GM23248 (cell line): ENCODE measurements around the gene CERKL. TPM values are rescaled to one million over a fixed set of nuclear protein-coding genes. Genes with fewer than 3 reads are reported as not detected.

ENCODE experiments used
- DNase-seq: peaks from one replicate; pipeline ENCODE4 v3.0.0-alpha.2; 2015
- H2AFZ ChIP-seq: fragments of 200-600 bp; sonication (generic); 2 replicates; pipeline ENCODE4 v1.6.1; 2016; ENCODE audit warnings: antibody characterized with exemption
- H3F3A ChIP-seq: fragments of 200-600 bp; sonication (generic); 2 replicates; pipeline ENCODE4 v1.6.1; 2016; ENCODE audit warnings: mild to moderate bottlenecking, antibody characterized with exemption, mixed run types; ENCODE audit not compliant: insufficient read depth
- H3K27ac ChIP-seq: fragments of 200-600 bp; sonication (generic); 2 replicates; pipeline ENCODE4 v1.5.1; 2016; ENCODE audit warnings: mild to moderate bottlenecking
- H3K27me3 ChIP-seq: fragments of 200-600 bp; sonication (generic); replicated peaks from 2 replicates; pipeline ENCODE4 v1.6.1; 2016; ENCODE audit warnings: mild to moderate bottlenecking; ENCODE audit not compliant: insufficient read depth
- H3K36me3 ChIP-seq: fragments of 200-600 bp; sonication (generic); 2 replicates; pipeline ENCODE4 v1.6.1; 2016; ENCODE audit warnings: low read depth, mild to moderate bottlenecking
- H3K4me1 ChIP-seq: fragments of 200-600 bp; sonication (generic); 2 replicates; pipeline ENCODE4 v1.6.1; 2016; ENCODE audit warnings: mild to moderate bottlenecking; ENCODE audit not compliant: insufficient read depth
- H3K4me2 ChIP-seq: fragments of 200-600 bp; sonication (generic); one replicate; pipeline ENCODE4 v1.6.1; 2016; ENCODE audit warnings: mild to moderate bottlenecking; ENCODE audit not compliant: unreplicated experiment
- H3K4me3 ChIP-seq: fragments of 200-600 bp; sonication (generic); 2 replicates; pipeline ENCODE4 v1.5.1; 2016; ENCODE audit warnings: mild to moderate bottlenecking
- H3K79me2 ChIP-seq: fragments of 200-600 bp; sonication (generic); 2 replicates; pipeline ENCODE4 v1.6.1; 2016; ENCODE audit warnings: mild to moderate bottlenecking; ENCODE audit not compliant: insufficient read depth
- H3K9ac ChIP-seq: fragments of 200-600 bp; sonication (generic); 2 replicates; pipeline ENCODE4 v1.6.1; 2016; ENCODE audit warnings: mild to moderate bottlenecking
- H3K9me2 ChIP-seq: fragments of 200-600 bp; sonication (generic); 2 replicates; pipeline ENCODE4 v1.6.1; 2016; ENCODE audit warnings: mixed run types, mild to moderate bottlenecking, moderate library complexity; ENCODE audit not compliant: insufficient read depth
- H3K9me3 ChIP-seq: fragments of 200-600 bp; sonication (generic); one replicate; pipeline ENCODE4 v1.6.1; 2017; ENCODE audit warnings: low read depth
- H4K20me1 ChIP-seq: fragments of 200-600 bp; sonication (generic); 2 replicates; pipeline ENCODE4 v1.6.0; 2016; ENCODE audit not compliant: insufficient read depth
- EZH2 ChIP-seq: fragments of 200-600 bp; sonication (generic); IDR thresholded peaks from 2 replicates; pipeline ENCODE4 v1.6.1; 2018; ENCODE audit warnings: antibody characterized with exemption, mild to moderate bottlenecking; ENCODE audit not compliant: insufficient read depth, poor library complexity, severe bottlenecking
- EZH2phosphoT487 ChIP-seq: fragments of 200-600 bp; sonication (generic); IDR thresholded peaks from 2 replicates; pipeline ENCODE4 v1.6.1; 2018; ENCODE audit warnings: antibody characterized with exemption, moderate library complexity, mild to moderate bottlenecking, low read depth; ENCODE audit not compliant: insufficient read depth
- WGBS, 2 experiments: methylation state at CpG; one replicate each; pipeline ENCODE4 v1.1.6; 2015 to 2017; ENCODE audit warnings: low lambda C conversion rate in 2 of 2, low coverage in 1 of 2; ENCODE audit errors: missing lambda C conversion rate in 2 of 2; 5-methylcytosine and 5-hydroxymethylcytosine counted together
- in situ Hi-C: fragments of 300-500 bp; cut with MboI; formaldehyde crosslinking; loops from 2 replicates; pipeline ENCODE4 v1.15.0; 2020
- polyA plus RNA-seq: library from polyadenylated mRNA; unstranded; fragments of >200 nt; fragmentation: Nextera tagmentation; extraction: Ambion mirVana; gene quantifications from 2 replicates; pipeline ENCODE4 v1.2.1, GENCODE V29; 2016
- total RNA-seq: library from RNA; depleted of rRNA; stranded (reverse); fragments of >200 nt; shearing (Covaris generic); gene quantifications from 2 replicates; pipeline ENCODE4 v1.2.3, GENCODE V29; 2014

CERKL gene
- total and polyA plus RNA-seq, 2 experiments from 2014 or later: 5.2 TPM; not detected in 1

DNA sequence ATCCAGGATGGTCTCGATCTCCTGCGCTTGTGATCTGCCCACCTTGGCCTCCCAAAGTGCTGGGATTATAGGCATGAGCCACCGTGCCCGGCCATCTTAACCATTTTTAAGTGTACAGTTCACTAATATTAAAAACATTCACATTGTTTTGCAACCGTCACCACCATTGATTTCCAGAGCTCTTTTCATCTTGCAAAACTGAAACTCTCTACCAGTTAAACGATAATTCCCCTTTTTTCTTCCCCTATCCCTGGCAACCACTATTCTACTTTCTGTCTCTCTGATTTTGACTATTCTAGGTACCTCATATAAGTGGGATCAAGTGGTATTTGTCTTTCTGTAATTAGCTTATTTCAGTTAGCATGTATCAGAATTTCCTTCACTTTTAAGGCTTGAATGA is 40.2 kb upstream of the CERKL start:
- TF ChIP-seq EZH2phosphoT487 (no peak), EZH2 (no peak)
- Histone ChIP-seq H3K9me3 (no peaks in the 10 kb centered on the region), H3K4me1 (no peaks in the 10 kb centered on the region), H3K4me2 (no peak overlapping the region), H4K20me1 (no peaks in the 10 kb centered on the region), H3K4me3 (no peak overlapping the region), H3K36me3 (no peaks in the 10 kb centered on the region), H3K9me2 (no peaks in the 10 kb centered on the region; the same call in 1 of the 2 replicates), H3K79me2 (no peaks in the 10 kb centered on the region), H2AFZ (no peak overlapping the region), H3K27ac (no peak overlapping the region), H3K9ac (no peak overlapping the region), H3K27me3 (peaks cover 14% of the 10 kb centered on the region), H3F3A (no peaks in the 10 kb centered on the region)
- in situ Hi-C loops: no loop called here
- WGBS, 2 experiments: 49 to 56% methylated on average over 6 of the region's 6 CpGs
- DNase-seq: no peak

DNA sequence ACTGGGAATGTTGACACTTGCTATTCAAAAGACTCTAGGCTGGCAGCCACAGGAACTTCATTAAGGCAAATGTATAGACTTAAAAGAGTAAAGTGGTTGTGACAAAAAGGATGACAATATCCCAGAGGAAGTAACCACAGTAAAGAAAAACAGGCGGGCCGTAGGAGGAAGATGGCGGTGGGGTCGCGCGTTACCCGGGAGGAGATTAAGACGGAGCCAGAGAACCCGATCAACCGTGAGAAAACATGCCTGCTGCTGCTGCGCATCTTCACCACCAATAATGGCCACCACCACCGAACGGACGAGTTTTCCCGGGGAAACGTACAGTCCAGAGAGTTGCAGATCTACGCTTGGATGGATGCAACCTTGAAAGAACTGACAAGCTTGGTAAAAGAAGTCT is 37.4 kb upstream of the CERKL start:
- Histone ChIP-seq H3F3A (no peaks in the 10 kb centered on the region), H3K4me3 (no peak overlapping the region), H3K79me2 (no peaks in the 10 kb centered on the region), H3K27ac (no peak overlapping the region), H3K27me3 (peaks cover 27% of the 10 kb centered on the region), H3K4me1 (no peaks in the 10 kb centered on the region), H3K9ac (no peak overlapping the region), H3K9me3 (no peaks in the 10 kb centered on the region), H4K20me1 (no peaks in the 10 kb centered on the region), H3K4me2 (no peak overlapping the region), H3K36me3 (no peaks in the 10 kb centered on the region), H3K9me2 (no peaks in the 10 kb centered on the region; the same call in 1 of the 2 replicates), H2AFZ (no peak overlapping the region)
- TF ChIP-seq EZH2phosphoT487: no peak
- TF ChIP-seq EZH2: no peak
- in situ Hi-C loops: no loop called here
- no peak for DNase-seq
- 90 to 92% methylated on average over 17 of the region's 17 CpGs for WGBS, 2 experiments

DNA sequence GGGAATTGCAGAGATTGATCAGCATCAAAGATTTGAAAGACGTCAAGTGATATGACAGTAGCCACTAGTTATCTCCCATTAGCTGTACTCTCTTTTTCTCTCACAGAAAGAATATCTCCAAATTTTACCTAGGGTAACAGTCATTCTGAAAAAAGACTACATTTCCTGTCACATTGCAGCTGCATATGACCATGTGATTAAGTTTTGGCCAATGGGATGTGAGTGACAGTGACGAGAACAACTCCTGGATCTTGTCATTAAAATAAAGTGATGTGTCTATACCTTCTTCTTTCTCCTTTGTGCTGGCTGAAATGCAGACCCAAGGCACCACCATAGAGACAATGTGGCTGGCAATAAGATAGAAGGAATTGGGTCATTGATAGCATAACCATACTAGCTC is 34.0 kb upstream of the CERKL start:
- no peak for DNase-seq
- Histone ChIP-seq H3K4me2 (no peak overlapping the region), H3K9me3 (no peaks in the 10 kb centered on the region), H2AFZ (no peak overlapping the region), H3K4me1 (no peaks in the 10 kb centered on the region), H3K9ac (no peak overlapping the region), H3K36me3 (no peaks in the 10 kb centered on the region), H4K20me1 (no peaks in the 10 kb centered on the region), H3K79me2 (no peaks in the 10 kb centered on the region), H3K27ac (no peak overlapping the region), H3K27me3 (peaks cover 49% of the 10 kb centered on the region), H3K4me3 (no peak overlapping the region), H3F3A (no peaks in the 10 kb centered on the region), H3K9me2 (no peaks in the 10 kb centered on the region; the same call in 1 of the 2 replicates)
- TF ChIP-seq EZH2phosphoT487: no peak
- no peak for TF ChIP-seq EZH2
- in situ Hi-C loops: no loop called here
- 46 to 56% methylated on average over 2 of the region's 2 CpGs for WGBS, 2 experiments

DNA sequence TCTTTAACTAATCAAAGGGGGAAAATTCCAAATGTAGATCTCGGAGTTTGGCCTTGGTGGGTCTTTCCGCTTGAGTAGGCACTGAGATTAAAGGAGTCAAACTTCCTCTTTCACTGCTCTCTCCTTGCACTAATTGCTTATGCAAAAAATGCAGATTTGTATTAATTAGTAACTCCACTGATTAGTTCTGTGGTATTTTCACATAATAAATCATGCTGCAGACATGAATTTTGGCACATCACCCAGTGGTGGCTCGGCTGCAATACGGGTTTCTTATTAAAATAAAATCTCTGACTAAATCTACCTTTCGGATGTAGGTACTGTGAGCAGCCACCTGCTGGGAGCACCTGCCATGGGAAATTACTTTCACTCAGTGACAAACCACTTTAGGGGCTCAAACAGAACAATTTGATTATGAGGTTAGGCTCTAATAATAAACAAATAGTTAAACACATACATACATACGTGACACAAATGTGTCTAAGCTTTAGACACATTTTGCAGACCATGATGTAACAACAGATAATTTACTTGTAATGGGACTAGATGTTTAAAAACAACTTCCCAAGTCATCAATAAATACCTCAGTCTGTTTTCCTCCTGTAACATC is 29.8 kb upstream of the CERKL start:
- no peaks in the 10 kb centered on the region for H3K9me3 ChIP-seq
- peaks cover 81% of the 10 kb centered on the region for H3K27me3 ChIP-seq
- no peak for DNase-seq
- no peaks in the 10 kb centered on the region for H3K9me2 ChIP-seq
- WGBS, 2 experiments: 22 to 30% methylated on average over 6 of the region's 6 CpGs
- TF ChIP-seq EZH2: no peak
- no peak for TF ChIP-seq EZH2phosphoT487
- no peak overlapping the region for H2AFZ ChIP-seq
- H3K9ac ChIP-seq: no peak overlapping the region
- H3K27ac ChIP-seq: no peak overlapping the region
- H3F3A ChIP-seq: no peaks in the 10 kb centered on the region
- no peaks in the 10 kb centered on the region for H4K20me1 ChIP-seq
- no peak overlapping the region for H3K4me3 ChIP-seq
- H3K36me3 ChIP-seq: no peaks in the 10 kb centered on the region
- no peaks in the 10 kb centered on the region for H3K79me2 ChIP-seq
- in situ Hi-C loops: no loop called here
- H3K4me1 ChIP-seq: no peaks in the 10 kb centered on the region
- no peak overlapping the region for H3K4me2 ChIP-seq
